HG02870 (cell line): ENCODE data around the gene AIF1L.
"Not testable (repeated sequence)": the region's sequence is repeated elsewhere in the genome, so short reads cannot be mapped to it uniquely, and the experiment has no call there.

Experiments used
- ATAC-seq: cut with Tn5 transposase; IDR thresholded peaks from one replicate; pipeline ENCODE4 v1.9.1; 2021; ENCODE audit warnings: mild to moderate bottlenecking, moderate library complexity; ENCODE audit not compliant: unreplicated experiment

Gene AIF1L

GRCh38 chr9:131117762-131118145 lies 21.4 kb downstream of the AIF1L start:
- ATAC-seq, result no peak

DNA sequence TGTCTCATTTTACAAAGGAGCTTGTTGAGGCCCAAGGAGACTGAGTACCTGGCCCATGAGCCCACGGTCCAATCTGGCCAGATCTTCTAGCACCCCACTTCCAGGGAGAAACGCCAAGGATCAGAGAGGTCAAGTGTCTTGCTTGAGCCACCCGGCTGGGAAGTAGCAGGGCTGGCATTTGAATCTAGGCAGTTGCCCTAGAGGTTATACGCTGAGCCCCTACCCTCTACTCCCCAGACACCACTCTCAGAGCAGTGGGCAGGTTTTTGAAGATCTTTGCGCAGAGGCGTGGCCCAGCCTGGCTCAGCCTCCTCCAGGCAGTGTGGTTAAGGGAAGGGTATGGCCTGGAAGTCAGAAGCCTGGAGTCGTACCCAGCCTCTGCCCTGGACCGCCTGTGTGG lies 23.3 kb downstream of the AIF1L start:
- no peak for ATAC-seq

GRCh38 chr9:131120620-131121228 lies 24.4 kb downstream of the AIF1L start:
- ATAC-seq, result no peak

DNA sequence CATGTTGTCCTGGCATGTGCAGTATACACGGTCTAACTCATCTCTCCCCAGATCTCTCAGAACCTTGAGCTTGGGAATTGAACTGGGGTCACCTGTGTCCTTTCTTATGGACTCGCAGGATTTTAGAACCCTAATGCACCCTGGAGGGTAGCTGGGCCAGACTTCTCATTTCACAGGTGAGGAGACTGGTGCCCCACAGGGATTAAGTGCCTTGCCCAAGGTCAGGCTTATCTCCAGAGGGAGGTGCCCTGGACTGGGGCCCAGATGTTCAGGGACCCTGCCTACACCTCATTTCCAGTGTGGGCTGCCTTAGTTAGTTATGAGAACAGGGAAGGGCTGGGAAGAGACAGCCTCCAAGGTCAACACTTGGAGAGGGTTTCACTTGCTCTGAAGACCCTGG lies 25.0 kb downstream of the AIF1L start:
- ATAC-seq, result no peak

GRCh38 chr9:131122158-131122557 lies 25.8 kb downstream of the AIF1L start:
- no peak for ATAC-seq

DNA sequence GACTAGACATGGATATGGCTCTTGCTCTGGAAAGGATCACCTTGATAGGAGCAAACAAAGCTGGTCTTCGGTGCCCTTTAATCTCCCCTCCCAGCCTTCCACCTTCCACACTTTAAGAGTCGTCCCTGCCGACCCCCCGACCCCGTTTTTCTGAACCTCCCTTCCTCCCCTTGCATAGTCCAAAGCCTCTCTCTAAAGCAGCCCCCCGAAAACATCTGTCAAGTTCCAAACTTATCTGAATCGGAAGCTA lies 28.6 kb downstream of the AIF1L start:
- no peak for ATAC-seq

DNA sequence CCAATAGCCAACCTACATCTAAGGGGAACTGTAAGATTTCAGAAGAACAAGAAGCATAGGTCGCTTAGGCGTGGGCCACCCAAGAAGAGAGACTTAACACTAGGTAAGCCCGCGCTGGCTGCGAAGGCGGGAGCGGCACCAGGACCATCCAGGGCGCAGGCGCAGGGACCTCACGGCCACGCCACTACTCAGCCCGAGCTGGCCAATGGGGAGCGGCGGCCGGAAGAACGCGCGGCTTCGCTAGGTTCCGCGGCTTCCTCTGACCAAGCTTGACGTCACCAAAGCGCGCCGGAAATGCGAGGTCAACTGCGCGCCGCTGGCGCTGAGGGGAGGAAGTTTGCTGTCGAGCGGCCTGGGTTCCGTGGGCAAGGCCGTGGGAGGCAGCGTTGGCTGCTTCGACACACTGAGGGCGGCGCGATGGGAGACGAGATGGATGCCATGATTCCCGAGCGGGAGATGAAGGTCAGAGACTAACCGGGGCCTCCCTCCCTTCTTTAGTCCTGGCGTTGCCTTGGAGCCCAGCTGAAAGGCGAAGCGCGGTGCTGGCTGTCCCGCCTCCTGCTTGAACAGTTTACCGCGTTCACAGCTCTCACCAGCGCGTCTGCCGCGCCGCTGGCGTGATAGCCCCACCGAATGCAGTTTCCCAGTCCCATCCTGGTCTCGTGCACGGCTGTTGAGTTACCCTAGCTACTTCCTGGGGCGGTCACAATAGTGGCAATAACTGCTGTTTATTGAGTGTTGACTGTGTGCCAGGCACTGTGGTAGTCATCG lies 29.1 kb downstream of the AIF1L start, which contains the start of gene NUP214:
Gene NUP214, plus strand, starts transcription at position 299 of the 771 bp plus-strand sequence. Its CDS starts 119 bp downstream, at position 418.
- ATAC-seq, result peak; percentile 92

DNA sequence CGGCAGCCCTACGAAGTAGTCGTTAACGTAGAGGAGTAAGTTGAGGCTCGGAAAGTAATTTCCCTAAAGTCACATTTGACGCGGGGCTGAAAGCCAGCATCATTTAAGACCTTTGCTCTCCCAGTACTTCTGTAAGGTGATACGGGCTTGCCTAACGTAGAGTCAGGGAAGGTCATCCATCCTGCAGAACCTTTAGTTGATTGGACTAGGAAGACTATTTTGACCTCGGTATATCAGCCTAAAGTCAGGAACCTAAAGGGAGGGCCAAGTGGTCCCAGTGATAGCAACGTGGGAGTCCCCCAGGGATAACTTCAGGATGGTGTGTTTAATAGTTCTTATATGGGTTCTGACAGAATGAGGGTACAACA lies 29.7 kb downstream of the AIF1L start:
- ATAC-seq, result no peak

- no peak for ATAC-seq
Observed at GRCh38 chr9:131129183-131129582, 32.9 kb downstream of the AIF1L start.

DNA sequence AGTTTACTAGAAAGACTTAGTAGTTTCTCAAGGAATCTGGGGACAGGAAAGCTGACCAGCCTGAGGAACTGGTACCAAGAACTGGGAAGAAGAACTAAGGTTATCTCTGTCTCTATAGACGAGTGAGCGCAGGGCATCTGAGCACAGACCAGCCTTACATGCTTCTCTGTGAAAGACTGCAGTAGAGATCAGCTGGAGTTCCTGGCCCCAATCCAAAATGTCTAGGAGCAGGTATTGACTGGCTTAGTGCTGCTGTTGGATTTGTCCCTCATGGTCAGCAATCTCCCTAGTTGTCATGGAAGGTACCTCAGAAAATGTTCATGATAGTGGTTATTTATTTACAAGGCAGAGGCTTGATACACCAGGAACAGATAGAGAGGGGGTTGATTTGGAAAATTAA lies 42.3 kb downstream of the AIF1L start:
- ATAC-seq, result no peak

DNA sequence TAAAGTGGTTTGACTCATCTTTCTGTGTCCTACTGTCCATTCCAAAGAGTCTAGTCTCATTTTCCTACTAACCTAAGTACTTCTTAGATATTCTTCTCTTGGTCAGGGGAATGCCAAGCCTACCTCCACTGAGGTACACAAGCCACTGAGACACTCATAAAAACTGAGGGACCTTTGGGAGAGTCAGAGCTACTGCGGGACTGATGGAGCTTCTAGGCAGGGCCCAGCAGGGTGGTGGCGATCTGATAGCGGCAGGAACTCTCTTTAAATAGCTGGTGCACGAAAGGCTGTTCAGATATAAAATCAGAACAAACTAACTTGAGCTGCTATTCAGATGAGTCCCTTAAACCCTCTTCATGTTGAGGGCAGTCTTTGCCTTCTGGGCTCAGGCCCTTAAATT lies 43.8 kb downstream of the AIF1L start:
- no peak for ATAC-seq

GRCh38 chr9:131140550-131140949 lies 44.2 kb downstream of the AIF1L start:
- ATAC-seq, result no peak

DNA sequence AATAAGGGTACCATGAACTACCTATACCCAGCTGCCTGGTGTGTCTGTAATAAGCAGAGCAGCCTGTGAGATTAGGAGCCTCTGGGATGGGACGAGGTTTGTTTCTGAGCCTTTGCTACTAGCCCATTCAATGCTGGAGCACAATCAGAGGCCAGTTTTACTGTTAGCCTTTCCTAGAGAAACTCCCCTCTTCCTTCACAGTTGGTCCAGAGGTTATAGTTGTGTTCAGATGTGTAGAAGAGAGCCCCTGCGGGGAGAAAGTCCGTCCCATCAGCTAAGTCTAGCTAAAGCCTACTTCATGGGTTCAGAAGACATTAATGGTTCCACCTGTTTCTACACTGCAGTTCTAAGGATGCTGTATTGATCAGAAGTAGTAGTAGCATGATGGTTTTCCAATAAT lies 45.8 kb downstream of the AIF1L start:
- ATAC-seq, result no peak

- no peak for ATAC-seq
Observed at GRCh38 chr9:131144201-131144600, 47.9 kb downstream of the AIF1L start.

DNA sequence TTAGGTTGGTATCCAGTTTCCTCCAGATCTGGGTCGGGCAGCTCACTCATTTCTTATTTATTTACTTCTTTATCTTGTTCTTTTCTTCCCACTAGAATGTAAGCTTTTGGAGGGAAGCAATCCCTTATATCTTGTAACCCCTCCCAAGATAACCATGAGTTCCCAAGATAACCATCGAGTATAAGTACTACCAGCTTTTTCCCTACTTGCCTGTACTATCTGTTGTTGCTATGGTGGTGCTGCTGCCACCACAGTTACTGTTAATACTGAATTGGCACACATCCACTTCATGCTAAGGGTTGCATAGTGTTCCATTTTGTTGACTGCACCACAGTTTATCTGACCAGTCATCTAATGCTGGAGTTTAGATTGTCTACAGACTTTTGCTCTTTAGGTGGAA lies 48.9 kb downstream of the AIF1L start:
- no peak for ATAC-seq

DNA sequence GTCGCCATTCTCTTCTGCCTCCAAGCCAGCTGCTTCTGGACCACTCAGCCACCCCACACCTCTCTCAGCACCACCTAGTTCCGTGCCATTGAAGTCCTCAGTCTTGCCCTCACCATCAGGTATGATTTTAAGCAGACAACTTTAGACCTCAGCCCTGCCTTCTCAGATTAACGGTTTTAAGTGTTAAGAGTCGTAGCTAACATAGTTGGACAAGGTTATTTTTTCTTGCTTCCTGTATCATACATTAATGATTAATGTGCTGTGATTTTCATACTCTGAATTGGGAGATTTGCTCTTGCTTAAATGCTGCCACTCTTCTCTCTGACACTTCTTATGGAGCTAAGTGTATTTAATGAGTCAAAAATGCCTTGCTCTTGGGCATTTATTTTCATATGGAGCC lies 49.9 kb downstream of the AIF1L start:
- no peak for ATAC-seq

GRCh38 chr9:131148276-131148675 lies 51.9 kb downstream of the AIF1L start:
- ATAC-seq, result no peak

DNA sequence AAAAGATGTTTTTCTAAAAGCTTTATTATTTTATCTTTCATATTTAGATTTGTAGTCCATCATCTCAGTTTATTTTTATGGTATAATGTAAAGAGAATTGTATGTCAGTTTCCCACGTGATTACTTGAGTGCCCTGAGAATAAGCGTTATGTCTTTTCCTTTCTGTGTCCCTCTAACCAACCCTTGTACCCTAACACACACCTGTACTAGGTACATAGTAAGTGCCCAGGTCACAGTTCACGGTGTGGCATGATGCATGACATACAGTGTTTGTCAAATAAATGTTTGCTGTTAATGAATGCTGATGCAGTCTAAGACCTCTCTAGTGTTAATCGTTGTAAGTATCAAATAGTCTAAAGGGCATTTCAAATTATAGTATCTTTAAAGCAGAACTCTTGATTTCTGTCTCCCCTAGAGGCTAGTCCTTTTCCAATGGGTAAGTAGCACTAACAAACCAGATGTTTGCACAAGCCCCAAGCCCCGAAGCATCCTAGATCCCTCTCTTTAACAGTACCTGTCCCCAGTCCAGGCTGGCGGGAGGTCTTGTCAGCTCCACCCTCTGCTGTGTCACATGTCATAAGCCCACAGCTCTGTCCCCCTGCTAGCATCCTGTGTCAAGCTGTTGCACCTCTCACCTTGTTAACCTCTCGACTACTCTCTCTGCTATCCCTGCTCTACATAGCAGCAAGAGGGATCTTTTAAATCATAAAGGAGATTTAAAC lies 52.8 kb downstream of the AIF1L start:
- ATAC-seq, result no peak

DNA sequence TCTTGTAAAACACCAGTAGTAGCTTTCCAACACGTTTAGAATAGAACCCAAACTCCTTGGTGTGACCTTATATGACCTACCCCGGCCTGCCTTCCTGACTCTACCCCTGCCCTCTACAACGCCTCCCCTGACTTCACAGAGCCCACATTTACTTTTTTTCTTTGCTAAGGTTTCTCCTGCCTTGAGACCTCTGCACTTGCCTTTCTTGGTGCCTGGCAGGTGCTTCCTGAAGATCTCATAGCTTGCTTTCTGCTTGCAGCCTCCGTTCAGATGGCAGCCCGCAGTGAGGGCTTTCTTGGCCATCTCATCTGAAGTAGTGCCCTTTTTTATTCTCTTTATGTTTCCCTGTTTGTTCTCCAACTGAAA lies 53.3 kb downstream of the AIF1L start:
- no peak for ATAC-seq

GRCh38 chr9:131153595-131153994 lies 57.3 kb downstream of the AIF1L start:
- no peak for ATAC-seq

- not testable (repeated sequence) for ATAC-seq
Observed at GRCh38 chr9:131158673-131159072, 62.3 kb downstream of the AIF1L start.

- ATAC-seq, result no peak
Observed at GRCh38 chr9:131160416-131161112, 64.2 kb downstream of the AIF1L start.
